Activated naive CD8-positive, alpha-beta T cell treated with anti-CD3 and anti-CD28 coated beads, Interleukin-2, amount 50 U/mL, for 16 hours (primary cell): ENCODE measurements around the gene WDR19.

ENCODE experiments used
- DNase-seq: peaks from one replicate; pipeline ENCODE4 v3.0.0-alpha.2; 2020; ENCODE audit warnings: low read depth, low spot score

WDR19 gene

GRCh38 chr4:39302901-39303300 is 120.6 kb downstream of the WDR19 start:
- no peak for DNase-seq

DNA sequence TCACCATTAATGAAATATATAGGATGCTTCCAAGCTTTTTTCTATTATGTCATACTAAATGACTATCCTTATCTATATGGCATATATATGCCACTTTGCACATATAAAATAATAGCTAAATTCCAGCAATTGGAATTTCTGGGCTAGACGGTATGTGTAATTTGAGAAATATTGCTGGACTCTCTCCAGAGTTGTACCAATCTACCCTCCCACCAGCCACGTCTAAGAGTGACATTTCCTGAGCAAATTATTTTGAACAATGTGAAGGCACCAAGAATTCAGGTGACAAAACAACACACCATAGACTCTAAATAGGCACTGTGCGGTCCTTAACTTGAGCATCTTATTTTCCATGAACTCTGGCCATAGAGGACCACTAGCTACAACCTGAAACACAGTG is 121.5 kb downstream of the WDR19 start:
- DNase-seq: no peak

DNA sequence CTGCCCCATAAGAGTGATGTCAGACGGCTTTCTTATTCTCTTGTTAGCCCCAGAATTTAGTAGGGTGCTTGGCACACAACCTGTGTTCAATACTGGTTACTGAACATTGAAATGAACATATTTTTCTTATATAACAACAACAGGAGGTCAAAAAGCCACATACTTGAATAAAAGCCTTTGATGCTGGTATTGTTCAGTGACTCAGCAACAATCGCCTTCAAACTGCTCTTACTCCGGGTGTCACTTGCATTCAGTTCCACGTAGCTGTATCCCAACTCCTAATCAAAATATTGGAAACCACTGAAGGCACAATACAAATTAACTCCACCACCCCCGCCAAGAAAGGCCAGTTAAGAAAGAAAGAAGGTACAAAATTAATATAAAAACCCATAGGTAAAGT is 122.3 kb downstream of the WDR19 start:
- DNase-seq: no peak

- DNase-seq: no peak
These were observed 123.8 kb downstream of the WDR19 start for GRCh38 chr4:39305912-39306677.

DNA sequence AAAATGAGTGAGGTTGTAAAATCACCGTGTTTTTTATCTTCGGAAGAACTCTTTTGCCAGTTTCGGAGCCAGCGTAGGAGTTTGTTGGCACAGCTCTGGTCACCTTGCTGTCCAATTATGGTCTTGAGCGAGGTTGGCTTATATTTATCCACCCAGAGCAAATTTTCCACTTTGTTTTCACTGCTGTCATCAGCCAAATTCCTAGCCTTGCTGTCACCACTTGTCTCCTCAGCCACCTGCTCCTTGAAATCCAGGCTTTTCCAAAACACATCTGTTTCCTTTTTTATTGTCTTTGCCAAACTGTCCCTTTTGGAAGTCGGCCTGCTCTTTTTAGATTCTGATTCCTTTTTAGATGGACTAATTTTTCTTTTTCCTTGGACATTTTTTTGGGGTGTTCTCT is 126.3 kb downstream of the WDR19 start:
- DNase-seq: no peak

DNA sequence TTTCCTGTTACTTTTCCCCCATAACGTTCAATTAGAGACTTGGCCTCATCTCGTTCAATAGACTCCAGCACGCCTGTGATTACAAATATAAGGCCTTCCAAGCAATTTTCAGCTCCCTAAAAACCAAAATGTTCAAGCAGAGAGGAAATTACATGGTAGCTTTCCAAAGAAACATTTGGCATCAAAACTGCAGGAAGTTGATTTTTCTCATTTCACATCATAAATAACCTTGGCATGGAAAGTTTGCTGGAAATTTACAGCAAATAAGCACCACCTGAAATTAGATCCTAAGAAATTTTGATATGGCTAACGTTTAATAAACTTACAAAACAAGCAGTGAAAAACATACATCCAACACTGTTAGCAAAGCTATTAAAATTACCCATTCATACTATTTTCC is 130.5 kb downstream of the WDR19 start:
- no peak for DNase-seq

- no peak for DNase-seq
These were observed 137.3 kb downstream of the WDR19 start for GRCh38 chr4:39319676-39320075.

DNA sequence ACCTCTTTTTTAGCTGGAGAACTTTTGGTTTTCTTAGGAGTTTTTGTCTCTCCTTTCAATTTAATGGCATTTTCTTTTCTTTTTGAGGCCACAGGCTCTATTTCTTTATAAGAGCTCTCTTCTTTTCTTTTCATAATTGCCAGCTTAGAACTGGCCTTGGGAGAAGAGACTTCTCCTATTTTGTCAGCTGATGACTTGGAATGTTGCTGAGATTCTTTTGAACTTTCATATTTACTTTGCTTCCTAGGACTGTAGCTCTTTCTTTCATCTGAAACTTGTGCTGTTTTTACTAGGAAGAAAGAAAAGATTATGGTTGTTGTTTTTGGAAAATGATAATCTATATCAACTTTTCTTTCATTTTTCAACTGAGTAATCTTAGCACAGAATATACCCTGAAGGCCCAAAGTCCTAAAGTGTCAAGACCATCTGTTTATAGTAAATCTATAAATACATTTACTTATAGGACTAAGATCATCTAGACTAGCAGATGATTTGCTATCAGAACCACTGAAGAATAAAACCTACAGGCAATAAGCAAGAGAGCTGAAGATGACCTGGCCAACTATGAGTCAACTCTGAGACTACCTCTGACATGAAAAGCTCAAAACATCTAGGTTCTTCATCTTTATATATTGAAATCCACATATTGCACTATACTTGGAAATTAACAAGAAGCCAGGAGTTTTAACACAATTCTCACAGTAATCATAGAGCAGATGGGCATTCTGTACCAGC is 138.2 kb downstream of the WDR19 start:
- DNase-seq: no peak

DNA sequence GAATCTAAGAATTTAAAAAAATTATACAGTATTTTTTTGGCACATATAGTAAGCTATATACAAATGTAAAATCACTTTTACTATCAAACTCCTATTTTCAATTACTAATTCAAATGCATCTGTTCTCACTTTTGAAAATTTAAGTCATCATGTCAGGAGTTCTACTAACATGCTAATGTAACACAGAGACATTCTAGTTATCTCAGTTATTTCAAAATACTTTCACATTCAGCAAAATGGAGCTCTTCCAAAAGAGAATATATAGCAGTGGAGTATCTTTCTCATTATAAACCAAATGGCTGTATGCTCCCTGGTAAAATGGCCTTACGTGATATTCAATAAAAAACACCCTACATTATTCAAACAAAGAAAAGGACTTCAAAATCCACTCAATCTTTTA is 141.5 kb downstream of the WDR19 start:
- DNase-seq: no peak

GRCh38 chr4:39324446-39324845 is 142.1 kb downstream of the WDR19 start:
- DNase-seq: no peak

GRCh38 chr4:39324897-39325613 is 142.7 kb downstream of the WDR19 start:
- DNase-seq: no peak

DNA sequence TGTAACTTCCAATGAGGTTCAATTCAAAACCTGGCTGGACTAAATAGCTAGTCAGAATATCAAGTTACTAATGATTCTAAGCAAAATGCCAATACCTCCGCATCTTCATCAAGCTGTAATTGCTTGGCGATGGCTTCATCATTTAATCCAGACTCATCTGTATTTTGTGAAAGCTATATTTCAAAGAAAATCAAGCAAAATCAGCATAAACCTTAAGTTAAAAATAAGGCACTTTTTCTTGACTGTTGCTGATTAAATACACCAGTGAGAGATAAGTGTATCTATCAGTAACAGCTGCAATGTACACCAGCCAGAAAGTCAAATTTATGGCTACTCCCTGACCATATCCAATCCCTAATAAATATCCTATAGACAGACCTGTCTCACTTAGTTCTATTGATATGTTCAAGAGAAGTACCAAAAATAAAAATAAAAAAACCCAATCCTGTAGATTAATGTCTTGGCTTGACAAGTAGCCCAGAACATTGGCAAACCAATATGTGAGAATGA is 144.2 kb downstream of the WDR19 start:
- DNase-seq: no peak

- DNase-seq: no peak
These were observed 148.0 kb downstream of the WDR19 start for GRCh38 chr4:39330353-39330752.

GRCh38 chr4:39331191-39331590 is 148.9 kb downstream of the WDR19 start:
- DNase-seq: no peak
